Brain pericyte (primary cell): Measurements from ENCODE around the gene USP32.
"Not testable (repeated sequence)": the region's sequence is repeated elsewhere in the genome, so short reads cannot be mapped to it uniquely, and the experiment has no call there.

Source experiments
- DNase-seq: peaks from one replicate; pipeline ENCODE4 v3.0.0-alpha.2; 2012; ENCODE audit warnings: low read depth, low spot score

Gene USP32

DNA sequence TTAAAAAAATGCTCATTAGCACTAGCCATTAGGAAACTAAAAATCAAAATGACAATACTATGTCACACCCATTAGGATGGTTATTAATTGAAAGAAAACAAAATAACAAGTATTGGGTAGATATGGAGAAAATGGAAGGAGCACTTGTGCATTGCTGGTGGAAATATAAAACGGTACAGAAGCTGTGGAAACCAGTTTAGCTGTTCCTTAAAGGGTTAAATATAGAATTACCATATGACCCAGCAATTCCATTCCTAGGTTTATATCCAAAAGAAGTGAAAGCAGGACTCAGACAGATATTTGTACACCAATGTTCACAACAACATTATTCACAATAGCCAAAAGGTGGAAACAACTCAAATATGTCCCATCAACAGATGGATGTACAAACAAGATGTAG lies 13.7 kb downstream of the USP32 start:
- not testable (repeated sequence) for DNase-seq

DNA sequence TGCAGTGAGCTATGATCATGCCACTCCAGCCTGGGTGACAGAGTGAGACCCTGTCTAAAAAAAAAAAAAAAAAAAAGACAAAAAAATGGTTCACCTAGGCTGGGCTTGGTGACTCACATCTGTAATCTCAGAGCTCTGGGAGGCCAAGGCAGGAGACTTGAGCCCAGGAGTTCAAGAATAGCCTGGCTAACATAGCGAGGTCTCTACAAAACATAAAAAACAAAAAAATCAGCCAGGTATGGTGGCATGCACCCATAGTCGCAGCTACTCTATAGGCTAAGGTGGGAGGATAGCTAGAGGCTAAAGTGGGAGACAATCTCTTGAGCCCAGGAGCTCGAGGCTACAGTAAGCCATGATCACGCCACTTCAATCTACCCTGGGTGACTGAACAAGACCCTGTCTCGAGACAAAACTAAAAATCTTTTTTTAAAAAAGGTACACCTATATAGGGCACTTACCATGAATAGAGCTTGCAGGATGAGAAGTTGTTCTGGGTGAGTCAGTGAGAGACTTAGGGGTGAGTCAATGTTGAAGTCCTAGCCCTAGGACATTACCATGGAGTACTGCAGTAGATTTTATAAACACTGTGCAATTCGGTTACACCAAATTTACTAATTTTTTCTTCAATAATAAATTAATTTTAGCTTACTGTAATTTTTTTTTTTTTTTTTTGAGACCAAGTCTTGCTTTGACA lies 19.0 kb downstream of the USP32 start:
- no peak for DNase-seq

DNA sequence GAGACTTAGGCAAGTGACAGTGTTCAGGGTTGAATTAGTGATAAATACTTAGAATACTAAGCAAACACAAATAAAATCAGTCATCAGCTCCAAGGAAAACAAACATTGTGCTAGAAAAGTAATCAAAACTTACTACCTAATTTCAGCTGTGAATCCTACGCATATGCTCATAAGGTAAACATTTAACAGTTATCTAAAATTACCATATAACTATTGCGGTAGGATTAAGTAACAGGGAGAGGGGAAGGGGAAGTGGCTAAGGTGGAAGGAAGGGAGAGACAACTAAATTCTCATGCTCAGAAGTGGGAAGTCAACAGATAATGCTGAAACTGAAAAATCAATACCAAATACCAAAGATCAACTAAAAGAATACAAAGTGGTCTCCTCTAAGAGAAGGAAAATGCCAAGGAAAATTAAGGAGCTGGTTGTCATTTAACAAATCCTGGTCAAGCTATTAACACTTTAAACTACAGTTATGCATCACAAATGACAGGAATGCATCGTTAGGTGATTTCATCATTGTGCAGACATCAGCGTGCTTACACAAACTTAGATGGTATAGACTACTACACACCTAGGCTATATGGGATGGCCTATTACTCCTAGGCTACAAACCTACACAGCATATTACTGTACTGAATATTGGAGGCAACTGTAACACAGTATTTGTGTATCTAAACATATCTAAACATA lies 20.0 kb downstream of the USP32 start:
- no peak for DNase-seq

DNA sequence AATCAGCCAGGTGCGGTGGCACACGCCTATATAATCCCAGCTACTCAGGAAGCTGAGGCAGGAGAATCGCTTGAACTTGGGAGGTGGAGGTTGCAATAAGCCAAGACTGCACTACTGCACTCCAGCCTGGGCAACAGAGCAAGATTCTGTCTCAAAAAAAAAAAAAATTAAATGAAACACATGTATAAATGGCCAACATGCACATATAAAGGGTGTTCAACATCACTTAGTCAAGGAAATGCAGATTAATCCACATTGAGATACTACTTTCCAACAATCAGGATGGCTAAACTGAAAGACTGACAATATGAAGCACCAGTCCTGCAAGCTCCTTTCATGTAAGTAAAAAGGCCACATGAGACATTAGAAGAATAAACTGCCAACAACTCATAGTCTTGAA lies 20.5 kb downstream of the USP32 start:
- no peak for DNase-seq

DNA sequence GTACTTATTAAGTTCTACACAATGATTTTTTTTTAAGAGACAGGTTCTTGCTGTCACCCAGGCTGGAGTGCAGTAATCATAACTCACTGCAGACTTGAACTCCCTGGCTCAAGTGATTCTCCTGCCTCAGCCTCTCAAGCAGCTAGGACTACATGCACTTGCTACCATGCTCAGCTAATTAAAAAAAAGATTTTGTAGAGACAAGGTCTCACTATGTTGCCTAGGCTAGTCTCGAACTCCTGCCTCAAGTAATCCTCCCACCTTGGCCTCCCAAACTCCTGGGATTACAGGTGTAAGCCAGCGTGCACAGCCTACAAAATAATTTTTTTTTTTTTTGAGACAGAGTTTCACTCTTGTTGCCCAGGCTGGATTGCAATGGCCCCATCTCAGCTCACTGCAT lies 22.2 kb downstream of the USP32 start:
- no peak for DNase-seq

DNA sequence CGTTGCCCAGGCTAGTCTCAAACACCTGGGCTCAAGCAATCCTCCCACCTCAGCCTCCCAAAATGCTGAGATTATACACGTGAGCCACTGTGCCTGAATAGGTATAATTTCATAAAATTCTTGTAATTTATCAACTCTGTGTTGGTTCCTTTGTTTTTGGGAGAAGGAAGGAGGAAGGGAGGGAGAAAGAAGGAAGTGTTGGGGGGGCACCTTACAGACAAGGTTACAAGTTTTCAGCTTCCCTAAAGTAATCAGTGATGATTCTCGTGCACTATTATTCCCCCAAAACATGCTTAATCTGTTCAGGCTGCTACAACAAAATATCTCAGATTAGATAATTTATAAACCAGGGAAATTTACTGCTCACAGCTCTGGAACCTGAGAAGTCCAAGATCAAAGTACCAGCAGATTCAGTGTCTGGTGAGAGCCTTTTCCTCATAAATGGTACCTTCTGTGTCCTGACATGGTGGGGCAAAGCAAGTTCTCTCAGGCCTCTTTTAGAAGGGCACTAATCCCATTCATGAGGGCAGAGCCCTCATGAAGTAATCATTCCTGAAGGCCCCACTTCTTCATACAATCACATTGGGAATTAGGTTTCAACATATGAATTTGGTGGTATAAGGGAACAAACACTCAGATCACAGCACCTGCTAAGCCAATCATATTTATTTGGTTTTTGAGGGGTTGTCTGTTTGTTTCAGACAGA lies 28.1 kb downstream of the USP32 start:
- DNase-seq = no peak

DNA sequence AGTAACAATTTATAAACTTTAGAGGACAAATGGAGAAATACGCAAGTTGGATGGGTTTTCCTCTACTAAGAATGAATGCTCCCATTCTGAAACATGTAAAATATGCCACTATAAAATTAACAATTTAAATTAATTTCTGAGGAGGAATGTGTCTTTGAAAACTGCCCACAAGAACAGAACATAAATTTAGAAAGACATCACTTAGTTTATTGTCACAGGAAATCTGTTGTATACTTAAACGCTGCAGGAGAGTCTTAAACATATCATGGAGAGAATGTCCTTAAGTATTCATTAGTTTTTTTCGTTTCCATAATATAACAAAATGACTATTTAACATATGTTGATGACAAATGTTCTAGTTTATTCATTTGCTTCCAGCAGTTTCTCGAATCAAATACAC lies 29.6 kb downstream of the USP32 start:
- DNase-seq = no peak

DNA sequence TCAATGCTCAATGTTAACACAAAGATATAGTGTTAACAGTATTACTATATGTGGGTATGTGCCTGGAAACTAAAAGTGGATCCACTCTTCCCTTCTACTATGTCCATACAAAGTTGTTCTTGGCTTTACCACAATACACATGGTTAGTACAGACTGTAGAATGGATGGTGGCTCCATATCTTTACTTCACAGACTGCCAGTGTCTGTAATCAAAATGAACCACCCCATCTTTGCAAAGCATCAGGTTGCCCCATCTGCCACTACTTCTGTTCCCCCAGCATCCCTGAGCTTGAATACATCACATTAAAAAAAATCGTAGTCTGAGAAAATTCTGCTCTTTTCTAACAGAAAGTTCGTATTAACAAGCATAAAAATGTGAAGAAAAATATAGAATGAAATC lies 30.0 kb downstream of the USP32 start:
- no peak for DNase-seq

DNA sequence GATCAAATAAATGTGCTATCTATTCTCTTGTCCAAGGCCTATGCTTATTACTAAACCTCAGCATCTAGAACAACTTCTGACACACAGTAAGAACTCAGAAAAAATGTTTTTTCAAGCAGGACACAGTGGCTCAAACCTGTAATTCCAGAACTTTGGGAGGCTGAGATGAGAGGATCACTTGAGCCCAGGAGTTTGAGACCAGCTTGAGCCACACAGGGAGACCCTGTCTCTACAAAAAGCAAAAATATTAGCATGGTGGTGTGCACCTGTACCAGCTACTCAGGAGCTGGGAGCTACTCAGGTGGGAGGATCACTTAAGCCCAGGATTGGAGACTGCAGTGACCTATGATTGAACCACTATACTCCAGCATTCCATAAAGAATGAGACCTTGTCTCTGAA lies 32.5 kb downstream of the USP32 start:
- no peak for DNase-seq

DNA sequence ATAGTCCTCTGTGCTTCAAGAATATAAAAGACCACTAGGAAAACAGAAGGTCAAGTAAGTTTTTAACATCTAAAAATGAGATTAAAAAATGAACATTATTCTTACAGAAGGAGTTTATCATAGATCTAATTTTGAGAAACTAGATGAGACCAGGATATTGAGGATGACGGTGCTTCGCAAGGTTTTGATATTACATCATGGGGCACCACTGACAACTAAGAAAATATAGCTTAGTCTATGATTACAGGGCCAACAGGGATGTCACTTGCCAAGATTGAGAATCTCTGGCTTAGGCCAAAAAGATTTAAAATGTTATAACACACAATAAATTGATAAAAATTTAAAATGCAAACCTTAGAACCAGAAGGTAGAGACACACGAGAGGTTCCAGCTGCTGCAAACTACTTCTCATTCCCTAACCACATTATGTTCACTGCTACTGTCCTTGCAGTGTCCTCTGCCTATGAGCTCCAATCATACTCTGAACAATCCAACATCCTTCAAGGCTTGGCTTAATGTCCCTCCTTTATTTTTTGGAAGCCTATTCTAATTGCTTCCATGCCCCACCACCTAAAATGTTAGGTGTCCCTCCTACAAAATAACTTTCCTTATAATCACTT lies 33.2 kb downstream of the USP32 start:
- DNase-seq = no peak

DNA sequence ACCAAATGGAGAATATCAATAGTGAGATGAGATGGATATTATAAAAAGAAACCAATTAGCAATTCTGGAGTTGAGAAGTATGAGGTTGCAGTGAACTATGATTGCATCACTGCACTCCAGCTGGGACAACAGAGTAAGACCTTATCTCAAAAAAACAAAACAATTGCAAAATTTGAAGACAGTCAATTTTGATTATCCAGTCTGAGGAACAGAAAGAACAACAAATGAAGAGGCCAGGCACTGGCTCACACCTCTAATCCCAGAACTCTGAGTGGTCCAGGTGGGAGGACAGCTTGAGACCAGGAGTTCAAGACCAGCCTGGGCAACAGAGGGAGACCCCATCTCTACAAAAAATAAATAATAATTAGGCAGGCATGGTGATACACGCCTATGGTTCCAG lies 35.0 kb downstream of the USP32 start:
- no peak for DNase-seq

DNA sequence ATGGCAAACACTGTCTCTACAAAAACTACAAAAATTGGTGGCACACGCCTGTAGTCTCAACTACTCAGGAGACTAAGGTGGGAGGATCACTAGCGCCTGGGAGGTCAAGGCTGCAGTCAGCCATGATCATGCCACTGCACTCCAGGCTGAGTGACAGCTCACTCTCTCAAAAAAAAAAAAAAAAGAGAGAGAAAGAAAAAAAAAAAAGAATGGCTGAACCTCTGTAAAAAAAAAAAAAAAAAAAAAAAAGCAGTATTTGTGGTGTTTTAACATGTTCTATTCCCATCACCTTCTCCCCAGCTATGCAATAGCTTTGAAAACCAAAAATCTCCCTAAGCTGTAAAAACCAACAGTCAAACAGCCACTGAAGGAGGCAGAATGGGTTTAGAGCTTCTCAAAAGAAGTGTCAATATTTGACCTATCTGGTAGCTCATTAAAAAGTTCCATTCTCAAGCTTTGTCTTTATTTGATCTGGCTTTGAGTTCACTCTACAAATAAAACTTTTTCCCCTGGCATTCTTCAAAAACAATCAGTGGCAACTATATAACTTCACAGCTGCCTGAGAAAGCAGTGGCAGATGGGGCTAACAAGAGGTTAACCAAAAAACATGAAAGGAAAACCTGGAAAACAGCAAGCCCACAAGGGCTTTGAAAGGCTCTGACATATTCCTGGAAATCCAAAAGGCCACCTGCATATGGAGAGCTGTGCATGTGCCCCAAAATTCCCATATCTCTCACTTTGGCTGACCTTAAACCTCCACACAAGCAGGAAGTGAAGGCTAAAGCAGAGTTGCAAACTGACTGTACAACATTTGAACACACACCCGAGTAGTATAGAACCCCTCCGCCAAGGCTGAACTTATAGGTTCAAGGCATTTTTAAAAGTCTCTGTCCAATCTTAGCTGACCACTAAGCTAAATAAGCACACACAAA lies 36.0 kb downstream of the USP32 start:
- no peak for DNase-seq

DNA sequence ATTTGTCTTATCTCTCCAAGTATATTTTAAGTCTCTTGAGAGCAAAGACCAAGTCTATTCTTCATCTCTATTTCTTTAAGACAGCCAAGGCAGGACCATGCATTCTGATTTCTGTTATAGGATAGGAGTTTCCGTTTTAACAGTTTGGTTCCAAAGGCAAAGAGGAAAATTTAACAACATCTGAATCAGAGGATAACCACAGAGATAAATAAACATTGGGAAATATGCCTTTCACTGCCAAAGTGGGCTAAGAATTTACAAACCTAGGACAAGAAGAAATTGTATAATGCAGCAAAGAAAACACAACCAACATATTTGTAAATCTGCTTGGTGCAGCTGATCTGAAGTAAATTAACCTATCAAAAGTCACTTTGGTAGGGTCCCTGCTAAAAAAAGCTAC lies 37.7 kb downstream of the USP32 start:
- DNase-seq = peak; percentile 77

DNA sequence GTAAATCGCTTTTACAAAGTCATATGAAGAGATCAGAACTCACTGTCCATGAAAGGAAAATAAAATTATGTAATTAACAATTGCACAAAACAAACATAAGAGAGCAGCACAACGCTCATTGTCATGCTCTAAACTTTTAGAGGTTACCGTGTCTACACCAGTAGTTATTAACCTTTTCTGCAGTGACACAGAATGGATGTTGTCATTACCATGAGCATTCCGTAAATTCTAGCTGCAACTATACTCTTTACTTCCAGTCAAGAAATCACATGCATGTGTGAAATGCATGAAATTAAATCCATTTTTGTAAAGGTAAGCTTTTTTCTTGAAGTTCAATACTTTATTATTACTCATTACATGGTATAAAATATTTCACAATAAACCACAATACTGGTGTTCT lies 38.2 kb downstream of the USP32 start:
- no peak for DNase-seq

DNA sequence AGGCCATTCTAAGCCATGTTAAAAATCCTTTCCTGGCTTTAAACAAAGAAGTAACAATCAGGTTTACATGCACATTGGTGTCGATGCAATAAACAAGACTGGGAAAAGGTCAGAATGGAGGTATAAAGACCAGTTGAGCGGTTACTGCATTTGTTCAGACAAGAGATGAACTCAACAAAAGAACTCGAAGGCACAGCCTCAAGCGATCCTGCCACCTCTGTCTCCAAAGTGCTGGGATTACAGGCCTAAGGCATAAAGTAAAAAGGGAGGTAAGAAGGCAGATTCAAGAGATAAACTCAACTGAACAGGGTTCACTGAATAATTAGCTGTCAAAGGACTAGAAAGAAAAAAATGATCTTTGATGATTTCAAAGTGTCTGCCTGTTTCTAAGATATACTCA lies 39.4 kb downstream of the USP32 start:
- DNase-seq = no peak

DNA sequence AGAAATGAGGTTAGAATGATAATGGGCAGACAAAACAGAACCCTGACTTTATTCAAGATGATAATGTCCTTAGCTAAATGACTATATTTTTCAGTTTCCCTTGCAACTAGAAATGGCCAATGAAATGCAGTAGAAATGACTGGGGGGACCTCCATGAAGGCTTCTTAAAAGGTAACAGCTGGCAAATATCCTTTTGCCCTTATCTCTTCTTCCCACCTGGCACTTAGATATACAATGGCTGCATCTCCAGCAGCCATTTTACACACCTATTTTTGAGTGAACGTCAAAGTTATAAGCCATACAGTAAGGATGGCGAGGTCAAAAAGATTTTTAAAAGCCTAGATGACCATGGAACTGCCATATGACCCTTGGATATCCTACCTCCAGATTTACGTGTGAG lies 39.9 kb downstream of the USP32 start:
- no peak for DNase-seq

DNA sequence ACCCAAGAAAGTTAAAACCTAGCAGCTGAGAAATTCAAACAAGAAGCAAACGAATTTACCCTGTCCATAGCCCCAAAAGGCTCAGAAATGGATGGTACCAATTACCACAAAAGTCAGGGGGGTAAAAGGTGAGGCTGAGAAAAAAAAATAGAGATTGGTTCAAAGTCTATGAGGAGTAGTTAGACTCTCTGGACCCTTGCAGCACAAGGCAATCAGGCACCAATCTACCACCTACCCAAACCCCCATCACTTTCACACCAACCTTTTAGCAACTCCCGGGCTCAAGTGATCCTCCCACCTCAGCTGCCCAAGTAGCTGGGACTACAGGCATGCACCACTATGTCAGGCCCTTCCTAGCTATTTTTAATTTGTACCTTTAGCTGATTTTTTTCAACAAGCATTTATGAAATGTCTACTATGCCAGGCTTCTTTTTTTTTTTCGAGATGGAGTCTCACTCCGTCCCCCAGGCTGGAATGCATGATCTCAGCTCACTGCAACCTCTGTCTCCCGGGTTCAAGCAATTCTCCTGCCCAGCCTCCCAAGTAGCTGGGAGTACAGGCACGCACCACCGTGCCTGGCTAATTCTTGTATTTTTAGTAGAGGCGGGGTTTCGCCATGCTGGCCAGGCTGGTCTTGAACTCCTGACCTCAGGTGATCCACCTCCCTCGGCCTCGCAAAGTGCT lies 40.8 kb downstream of the USP32 start:
- DNase-seq = no peak

DNA sequence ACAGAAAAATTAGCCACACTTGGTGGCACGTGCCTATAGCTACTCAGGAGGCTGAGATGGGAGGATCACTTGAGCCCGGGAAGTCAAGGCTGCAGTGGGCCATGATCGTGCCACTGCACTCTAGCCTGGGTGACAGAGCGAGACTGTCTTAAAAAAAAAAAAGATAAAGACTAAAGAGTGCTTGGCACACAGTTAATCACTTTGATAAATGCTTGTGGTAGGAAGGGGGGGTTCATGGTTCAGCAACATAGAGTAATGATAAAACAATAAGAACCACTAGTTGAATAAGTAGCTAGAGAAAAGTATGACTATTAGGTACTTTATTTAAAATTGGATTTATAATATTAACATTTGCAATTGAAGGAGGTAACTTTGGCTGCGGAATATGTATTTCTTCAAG lies 43.3 kb downstream of the USP32 start:
- DNase-seq = no peak

DNA sequence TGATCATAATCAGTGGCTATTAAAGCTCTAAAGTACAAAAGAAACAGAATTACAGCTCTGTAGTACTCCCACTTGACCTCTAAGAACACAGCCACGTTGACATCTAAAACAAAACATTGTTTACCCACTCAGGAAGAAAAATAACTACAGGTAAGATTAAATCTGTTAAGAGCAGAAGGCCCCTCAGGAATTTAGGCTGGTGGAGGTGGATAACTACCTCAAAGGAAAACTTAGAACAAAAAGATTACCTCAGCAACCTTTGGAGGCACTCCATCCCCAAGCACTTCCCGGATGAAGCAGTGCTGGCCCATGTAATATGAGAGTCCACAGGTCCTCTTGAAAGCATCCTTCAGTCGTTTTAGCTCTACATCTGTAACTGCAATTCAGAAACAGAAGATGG lies 46.7 kb downstream of the USP32 start:
- no peak for DNase-seq

DNA sequence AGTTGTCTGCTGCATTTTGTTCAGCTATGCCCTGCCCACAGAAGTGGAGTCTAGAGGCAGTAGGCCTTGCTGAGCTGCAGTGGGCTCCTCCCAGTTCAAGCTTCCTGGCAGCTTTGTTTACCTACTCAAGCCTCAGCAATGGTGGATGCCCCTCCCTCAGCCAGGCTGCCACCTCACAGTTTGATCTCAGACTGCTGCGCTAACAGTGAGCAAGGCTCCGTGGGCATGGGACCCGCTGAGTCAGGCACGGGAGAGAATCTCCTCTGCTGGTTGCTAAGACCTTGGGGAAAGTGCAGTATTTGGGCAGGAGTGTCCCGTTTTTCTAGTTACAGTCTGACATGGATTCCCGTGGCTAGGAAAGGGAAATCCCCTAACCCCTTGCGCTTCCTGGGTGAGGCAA lies 49.4 kb downstream of the USP32 start:
- DNase-seq = not testable (repeated sequence)

DNA sequence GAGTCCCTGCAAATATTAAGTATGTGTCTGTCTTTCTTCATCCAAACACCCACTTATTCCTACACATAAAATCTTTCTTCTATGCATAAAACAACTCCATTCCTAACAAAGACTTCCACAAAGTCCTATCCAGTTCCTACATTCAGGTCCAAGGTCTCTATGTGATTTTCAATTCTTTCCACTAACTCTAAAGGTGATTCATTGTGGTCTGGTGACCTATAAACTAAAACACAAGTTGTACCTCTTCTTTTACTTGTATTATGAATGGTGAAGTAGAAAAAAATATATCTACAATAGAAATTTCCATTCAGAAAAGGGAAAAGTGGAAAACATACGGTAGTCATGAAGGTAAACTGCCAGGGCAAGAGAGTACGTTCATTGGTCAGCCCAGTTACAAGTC lies 56.6 kb downstream of the USP32 start:
- no peak for DNase-seq
